Type B pancreatic cell (in vitro differentiated cells): ENCODE results near the gene KCNV2. TPM values are rescaled to one million over a fixed set of nuclear protein-coding genes. Genes with fewer than 3 reads are reported as not detected.
A peak's percentile ranks its signal among the peaks of the same experiment; 100 is the strongest.

Source experiments
- DNase-seq: peaks from one replicate; pipeline ENCODE4 v3.0.0; 2021; ENCODE audit warnings: mixed read lengths; ENCODE audit not compliant: unreplicated experiment; ENCODE audit errors: extremely low spot score
- H3K27ac Mint-ChIP-seq: 2 replicates; pipeline ENCODE4 v1.8.0; 2021; ENCODE audit warnings: mild to moderate bottlenecking, mixed read lengths
- H3K27me3 Mint-ChIP-seq: 2 replicates; pipeline ENCODE4 v1.8.0; 2021; ENCODE audit warnings: mixed read lengths
- H3K36me3 Mint-ChIP-seq: 2 replicates; pipeline ENCODE4 v1.8.0; 2021; ENCODE audit warnings: mixed read lengths
- H3K4me1 Mint-ChIP-seq: one replicate; pipeline ENCODE4 v1.8.0; 2021; ENCODE audit warnings: mixed read lengths; ENCODE audit not compliant: unreplicated experiment
- H3K4me3 Mint-ChIP-seq: 2 replicates; pipeline ENCODE4 v1.8.0; 2021; ENCODE audit warnings: mild to moderate bottlenecking, mixed read lengths
- H3K9me3 Mint-ChIP-seq: 2 replicates; pipeline ENCODE4 v1.8.0; 2021; ENCODE audit warnings: mixed read lengths
- CTCF ChIP-seq: fragments of 200-600 bp; sonication (generic); conservative IDR thresholded peaks from 2 replicates; pipeline ENCODE4 v1.5.0; 2021; ENCODE audit warnings: antibody characterized with exemption, mild to moderate bottlenecking
- total RNA-seq: library from RNA; stranded (reverse); gene quantifications from 2 replicates; pipeline ENCODE4 v1.2.1, GENCODE V29; 2021; ENCODE audit warnings: low replicate concordance

KCNV2 gene
- total RNA-seq, 1 donor from 2014 or later: not detected

GRCh38 chr9:2758898-2759510 lies 41.7 kb downstream of the KCNV2 start:
- H3K4me1 Mint-ChIP-seq: peaks cover 4% of the 10 kb centered on the region
- no peak overlapping the region for H3K4me3 Mint-ChIP-seq
- TF ChIP-seq CTCF: no peak
- H3K9me3 Mint-ChIP-seq: peaks cover 5% of the 10 kb centered on the region
- H3K27ac Mint-ChIP-seq: no peak overlapping the region
- H3K27me3 Mint-ChIP-seq: no peaks in the 10 kb centered on the region
- no peak for DNase-seq
- H3K36me3 Mint-ChIP-seq: peaks cover 13% of the 10 kb centered on the region

- H3K36me3 Mint-ChIP-seq: peaks cover 10% of the 10 kb centered on the region
- no peak overlapping the region for H3K27ac Mint-ChIP-seq
These were observed 44.1 kb downstream of the KCNV2 start for GRCh38 chr9:2761424-2761823.

GRCh38 chr9:2764353-2764752 lies 47.0 kb downstream of the KCNV2 start:
- Mint-ChIP-seq H3K4me3 (no peak overlapping the region), H3K27ac (no peak overlapping the region), H3K27me3 (no peaks in the 10 kb centered on the region), H3K4me1 (peaks cover 14% of the 10 kb centered on the region), H3K9me3 (no peaks in the 10 kb centered on the region), H3K36me3 (peaks cover 24% of the 10 kb centered on the region)
- DNase-seq: no peak
- TF ChIP-seq CTCF: no peak

More at GRCh38 chr9:2761424-2761823, 44.1 kb downstream of the KCNV2 start:
- Mint-ChIP-seq H3K27me3 (no peaks in the 10 kb centered on the region), H3K4me1 (peaks cover 14% of the 10 kb centered on the region), H3K4me3 (no peak overlapping the region), H3K9me3 (no peaks in the 10 kb centered on the region)
- DNase-seq: no peak
- no peak for TF ChIP-seq CTCF

- DNase-seq: no peak
- H3K4me3 Mint-ChIP-seq: no peak overlapping the region
- TF ChIP-seq CTCF: no peak
- no peaks in the 10 kb centered on the region for H3K27me3 Mint-ChIP-seq
- no peaks in the 10 kb centered on the region for H3K9me3 Mint-ChIP-seq
- peak overlapping the region; percentile 76 for H3K27ac Mint-ChIP-seq
- H3K36me3 Mint-ChIP-seq: peaks cover 24% of the 10 kb centered on the region
- peaks cover 14% of the 10 kb centered on the region for H3K4me1 Mint-ChIP-seq
These were observed 48.1 kb downstream of the KCNV2 start for GRCh38 chr9:2765250-2765880.

DNA sequence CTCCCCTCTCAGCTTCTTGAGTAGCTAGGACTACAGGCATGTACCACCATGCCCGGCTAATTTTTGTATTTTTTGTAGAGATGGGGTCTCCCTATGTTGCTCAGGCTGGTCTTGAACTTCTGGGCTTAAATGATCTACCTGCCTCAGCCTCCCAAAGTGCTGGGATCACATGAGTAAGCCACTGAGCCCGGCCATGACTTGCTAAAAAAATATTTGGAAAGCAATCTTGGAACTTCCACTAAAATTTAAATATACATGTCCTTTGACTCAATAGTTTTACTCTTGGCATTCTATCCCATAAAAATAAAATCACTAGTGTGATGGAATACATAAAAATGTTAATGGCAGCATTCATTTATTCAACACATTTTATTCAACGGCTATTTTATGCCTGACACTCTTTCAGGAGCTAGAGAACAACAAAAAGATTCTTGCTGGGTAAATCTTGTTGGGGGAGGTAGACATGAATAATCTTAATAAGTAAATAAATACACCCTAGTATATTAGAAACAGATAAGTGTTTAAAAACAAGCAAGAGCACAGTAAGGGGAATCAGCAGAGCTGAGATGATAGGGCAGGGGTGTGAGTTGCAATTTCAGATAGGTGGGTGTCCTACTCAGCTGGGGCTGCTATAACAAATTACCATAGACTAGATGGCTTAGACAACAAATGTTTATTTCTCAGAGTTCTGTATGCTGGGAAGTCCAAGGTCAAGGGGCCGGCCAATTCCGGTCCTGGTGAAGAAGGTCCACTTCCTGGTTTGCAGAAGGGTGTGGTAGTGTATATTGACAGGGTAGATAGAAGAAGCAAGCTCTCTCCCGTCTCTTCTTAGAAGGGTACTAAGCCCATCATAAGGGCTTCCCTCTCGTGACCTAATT lies 50.7 kb downstream of the KCNV2 start:
- H3K27ac Mint-ChIP-seq: no peak overlapping the region
- peaks cover 14% of the 10 kb centered on the region for H3K4me1 Mint-ChIP-seq

More for the DNA sequence above, 50.7 kb downstream of the KCNV2 start:
- H3K36me3 Mint-ChIP-seq: peaks cover 33% of the 10 kb centered on the region
- no peak for TF ChIP-seq CTCF
- no peak overlapping the region for H3K4me3 Mint-ChIP-seq
- no peaks in the 10 kb centered on the region for H3K27me3 Mint-ChIP-seq
- DNase-seq: no peak
- no peaks in the 10 kb centered on the region for H3K9me3 Mint-ChIP-seq
